GM19438 (cell line): ENCODE measurements around the gene LRCH1.

Experiments used
- ATAC-seq: cut with Tn5 transposase; IDR thresholded peaks from one replicate; pipeline ENCODE4 v1.9.1; 2021; ENCODE audit warnings: low read depth; ENCODE audit not compliant: unreplicated experiment

The LRCH1 gene

DNA sequence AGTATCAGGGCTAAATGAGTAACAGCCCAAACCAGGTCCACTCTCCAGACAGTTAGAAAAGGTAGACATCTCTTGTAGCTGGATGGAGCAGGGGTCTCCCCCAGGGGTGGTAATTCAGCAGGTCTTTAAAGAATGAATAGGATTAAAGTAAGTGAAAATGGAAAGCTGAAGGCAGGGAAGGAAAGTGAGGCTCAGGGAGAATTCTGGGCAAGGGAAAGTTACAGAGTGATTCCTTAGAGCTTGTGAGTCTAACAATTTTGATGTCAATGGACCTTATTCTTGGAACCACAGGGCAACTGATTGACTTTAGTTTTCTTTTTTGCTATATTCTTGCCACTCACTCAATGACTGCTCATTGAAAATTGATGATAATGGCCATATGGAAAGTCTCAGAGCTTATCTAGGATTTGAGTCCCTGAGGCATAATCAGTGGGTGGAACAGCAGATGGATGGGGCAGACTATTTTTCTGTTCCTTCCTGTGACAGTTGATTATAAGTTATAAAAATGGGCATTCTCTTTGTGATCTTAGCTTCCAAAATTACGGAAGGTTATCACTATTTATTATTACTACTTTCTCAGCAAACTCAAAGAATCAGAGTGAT, 76.9 kb downstream of the LRCH1 start:
- ATAC-seq = no peak

- ATAC-seq = no peak
Observed at GRCh38 chr13:46630431-46631178, 77.6 kb downstream of the LRCH1 start.

DNA sequence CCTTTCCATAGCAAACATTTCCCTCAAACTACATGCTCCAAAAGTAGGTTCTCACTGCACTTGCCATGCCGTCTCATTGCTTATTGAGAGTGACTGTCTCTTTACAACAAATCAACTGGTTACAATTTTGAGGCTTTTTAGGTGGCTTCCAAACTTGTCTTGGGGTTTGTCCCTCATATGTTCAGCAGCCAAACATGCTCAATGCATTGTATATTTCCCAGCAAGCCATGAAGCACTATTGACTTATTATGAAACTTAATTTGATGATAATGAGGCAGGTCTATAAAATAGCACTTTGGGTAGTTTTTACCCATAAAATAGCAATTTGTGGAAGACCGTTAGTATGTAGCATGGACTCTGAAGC, 78.2 kb downstream of the LRCH1 start:
- no peak for ATAC-seq

DNA sequence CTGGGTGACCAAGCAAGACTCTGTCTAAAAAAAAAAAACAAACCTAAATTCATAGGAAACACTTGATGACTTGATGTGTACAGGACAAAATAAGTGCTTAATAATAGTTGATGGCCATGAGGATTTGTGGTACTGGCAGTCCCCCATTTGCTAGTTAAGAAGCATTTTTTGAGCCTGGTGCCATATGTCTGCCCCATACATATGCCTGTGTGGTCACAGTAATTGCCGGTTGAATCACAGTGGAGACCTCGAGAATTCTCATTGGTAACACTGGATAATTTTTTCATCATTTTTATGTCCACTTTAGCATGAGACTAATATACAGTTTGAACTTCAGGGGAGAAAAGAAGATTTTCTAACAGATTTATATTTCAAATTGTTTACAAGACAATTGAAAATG, 79.2 kb downstream of the LRCH1 start:
- ATAC-seq = no peak

GRCh38 chr13:46633416-46633815, 80.4 kb downstream of the LRCH1 start:
- ATAC-seq = no peak

- ATAC-seq = no peak
Observed at GRCh38 chr13:46636451-46636850, 83.5 kb downstream of the LRCH1 start.

- no peak for ATAC-seq
Observed at GRCh38 chr13:46637213-46637612, 84.2 kb downstream of the LRCH1 start.

- ATAC-seq = no peak
Observed at GRCh38 chr13:46638262-46638661, 85.3 kb downstream of the LRCH1 start.

DNA sequence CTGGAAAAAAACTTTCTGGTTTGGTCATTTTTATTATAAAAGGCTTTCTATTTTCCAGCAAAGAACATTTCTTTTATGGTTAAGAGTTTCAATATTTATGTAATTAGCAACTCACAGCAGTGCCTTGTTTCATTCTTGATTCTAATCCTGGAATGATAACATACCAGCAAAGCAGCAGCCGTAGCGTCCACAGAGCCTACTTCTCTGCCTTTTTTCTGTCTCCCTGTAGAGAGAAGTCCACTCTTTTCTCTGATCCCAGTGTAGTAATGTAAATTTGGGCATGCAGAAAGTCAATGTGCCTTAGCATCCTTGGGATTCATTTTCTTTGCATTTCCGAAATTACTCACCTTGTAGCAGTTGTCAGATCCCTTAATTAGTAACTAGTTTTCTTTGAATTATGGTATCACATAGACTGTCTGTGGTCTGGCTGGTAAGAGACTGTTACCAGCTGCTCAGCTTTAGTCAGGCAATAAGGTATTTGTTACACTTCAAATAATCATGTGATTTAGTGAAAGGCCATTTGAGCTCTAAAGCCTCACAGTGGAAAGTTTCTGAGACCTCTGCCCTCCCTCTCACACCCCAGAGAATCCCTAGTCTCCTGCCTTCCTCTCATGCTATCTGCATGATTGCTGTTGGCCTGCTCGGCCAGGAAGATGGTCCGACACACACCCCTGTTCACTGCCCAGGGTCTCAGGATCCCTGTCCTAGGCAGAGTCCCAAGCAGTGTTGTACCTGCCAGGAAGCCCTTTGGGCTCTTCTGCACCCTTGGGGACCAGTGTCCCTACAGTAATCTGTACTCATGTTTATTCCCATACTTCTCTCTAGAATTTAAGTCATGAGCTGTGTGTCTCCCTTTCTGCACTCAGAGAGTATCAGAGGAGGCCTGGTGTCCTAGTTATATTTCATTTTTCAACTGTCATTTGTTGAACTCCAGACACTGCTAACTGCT, 86.3 kb downstream of the LRCH1 start:
- ATAC-seq = peak; percentile 84

DNA sequence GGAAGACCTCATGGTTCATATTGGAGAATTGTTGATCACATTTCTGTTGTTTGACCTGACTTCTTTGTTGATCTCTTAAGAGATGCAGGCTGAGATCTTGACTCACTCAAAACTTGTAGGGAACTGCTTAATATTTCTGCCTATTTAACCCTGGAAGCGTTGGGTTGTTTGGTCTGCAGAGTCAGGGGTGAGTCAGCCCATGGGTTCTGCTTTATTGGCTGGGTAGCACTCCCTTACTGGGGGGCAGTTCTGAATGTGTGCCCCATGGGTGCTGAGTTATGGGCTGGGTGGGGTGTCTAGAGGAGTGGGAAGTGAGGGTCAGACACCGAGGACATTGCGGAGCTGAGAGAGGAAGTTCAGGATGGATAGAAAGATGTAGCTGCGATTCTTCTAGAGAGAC, 87.9 kb downstream of the LRCH1 start:
- ATAC-seq = no peak

GRCh38 chr13:46641274-46642081, 88.5 kb downstream of the LRCH1 start:
- no peak for ATAC-seq

- no peak for ATAC-seq
Observed at GRCh38 chr13:46642254-46642653, 89.3 kb downstream of the LRCH1 start.

- ATAC-seq = no peak
Observed at GRCh38 chr13:46643165-46643777, 90.3 kb downstream of the LRCH1 start.

DNA sequence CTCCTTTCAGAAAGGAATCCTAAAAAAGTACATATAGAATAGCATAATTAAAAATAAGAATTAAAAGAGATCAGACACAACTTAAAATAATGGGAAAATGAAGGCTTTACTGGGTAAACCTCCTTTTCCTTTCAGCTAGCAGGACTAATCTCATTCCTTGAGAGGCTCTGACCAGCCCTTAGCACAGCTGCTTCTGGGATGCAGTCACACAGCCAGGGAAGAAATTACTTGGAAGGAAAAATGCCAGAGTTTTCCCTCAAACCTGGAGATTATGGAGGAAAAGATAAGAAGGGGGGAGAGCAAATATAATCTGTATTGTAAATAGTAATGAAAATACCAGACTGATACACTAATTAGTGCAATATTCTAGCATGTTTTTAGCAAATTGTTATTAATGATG, 91.8 kb downstream of the LRCH1 start:
- ATAC-seq = no peak

DNA sequence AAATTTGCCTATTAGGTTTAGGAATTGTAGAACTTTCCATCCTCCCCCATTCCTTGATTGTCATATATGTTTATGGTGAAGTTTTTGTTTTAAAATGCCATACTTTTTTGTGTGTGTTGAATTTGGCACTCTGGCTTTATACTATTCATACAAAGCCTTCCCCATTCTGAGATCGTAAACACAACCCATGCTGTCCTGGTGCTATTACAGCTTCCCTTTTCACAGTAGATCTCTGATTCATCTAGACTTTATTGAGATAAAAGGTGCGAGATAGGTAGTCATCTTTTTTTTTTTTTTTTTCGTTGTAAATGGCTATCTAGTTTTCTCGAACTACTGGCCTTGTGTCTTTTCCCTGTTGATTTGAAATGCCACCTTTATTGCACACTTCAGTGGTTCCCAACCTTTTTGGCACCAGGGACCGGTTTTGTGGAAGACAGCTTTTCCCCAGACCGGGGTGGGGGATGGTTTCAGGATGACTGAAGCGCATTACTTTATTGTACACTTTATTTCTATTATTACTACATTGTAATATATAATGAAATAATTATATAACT, 94.6 kb downstream of the LRCH1 start:
- no peak for ATAC-seq

DNA sequence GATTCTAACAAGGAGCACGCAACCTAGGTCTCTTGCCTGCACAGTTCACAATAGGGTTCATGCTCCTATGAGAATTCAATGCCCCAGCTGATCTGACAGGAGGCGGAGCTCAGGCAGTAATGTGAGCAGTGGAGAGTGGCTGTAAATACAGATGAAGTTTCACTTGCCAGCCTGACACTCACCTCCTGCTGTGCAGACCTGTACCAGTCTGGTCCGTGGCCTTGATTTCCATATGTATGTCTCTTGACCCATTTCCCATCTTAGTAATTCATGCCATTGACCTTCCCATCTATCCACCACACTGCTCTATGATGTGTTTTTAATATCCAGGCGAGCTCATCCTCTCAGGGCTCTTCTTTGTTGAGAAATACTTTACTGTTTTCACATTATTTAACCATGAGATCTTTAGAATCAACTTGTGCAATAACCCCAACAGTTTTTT, 95.2 kb downstream of the LRCH1 start:
- ATAC-seq = peak; percentile 67

DNA sequence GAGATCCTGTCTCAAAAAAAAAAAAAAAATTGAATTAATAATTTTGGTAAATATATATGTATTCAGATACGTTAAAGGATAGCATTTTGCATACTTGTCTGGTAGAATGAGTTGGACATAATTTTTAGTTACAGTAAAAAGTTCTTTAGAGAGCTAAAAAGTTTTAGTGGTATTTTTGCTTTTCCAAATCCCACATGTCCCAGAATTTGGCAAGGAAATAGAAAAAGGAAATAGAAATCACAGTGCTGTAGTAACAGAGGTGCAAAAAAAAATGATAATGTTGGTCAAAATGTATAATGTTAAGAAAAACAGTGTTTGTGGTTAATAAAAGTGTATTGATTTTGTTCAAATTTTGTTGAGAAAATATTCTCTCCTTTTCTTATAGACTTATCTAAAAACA, 96.8 kb downstream of the LRCH1 start:
- no peak for ATAC-seq

GRCh38 chr13:46654951-46655350, 102.0 kb downstream of the LRCH1 start:
- ATAC-seq = no peak

- ATAC-seq = no peak
Observed at GRCh38 chr13:46655377-46656180, 102.6 kb downstream of the LRCH1 start.
